SK-N-SH (cell line): Measurements from ENCODE around the gene ATP11C.

Source experiments
- EZH2phosphoT487 ChIP-seq: fragments of 200-600 bp; sonication (generic); IDR thresholded peaks from 2 replicates; pipeline ENCODE4 v1.6.1; 2017; ENCODE audit warnings: low read depth, mixed run types, mild to moderate bottlenecking, antibody characterized with exemption, moderate library complexity, borderline replicate concordance
- GATA2 ChIP-seq: sonication (generic); formaldehyde crosslinking; IDR thresholded peaks from 2 replicates; pipeline ENCODE4 v1.5.0; 2020; ENCODE audit warnings: mild to moderate bottlenecking, missing genetic modification reagents
- POLR2AphosphoS5 ChIP-seq: IDR thresholded peaks from 2 replicates; pipeline ENCODE4 v1.6.1; 2012; ENCODE audit warnings: low read depth, low read length
- RAD21 ChIP-seq: IDR thresholded peaks from 2 replicates; pipeline ENCODE4 v1.6.1; 2012; ENCODE audit warnings: mild to moderate bottlenecking, low read length
- YY1 ChIP-seq: IDR thresholded peaks from 2 replicates; pipeline ENCODE4 v1.4.0; 2012; ENCODE audit warnings: low read depth, mild to moderate bottlenecking
- TF ChIP-seq, protein P1 (sequence below): fragments of 200-600 bp; sonication (generic); IDR thresholded peaks from 2 replicates; pipeline ENCODE4 v1.6.1; 2017; ENCODE audit warnings: antibody characterized with exemption, mild to moderate bottlenecking, moderate library complexity
- TF ChIP-seq, protein P2 (sequence below): fragments of 150-350 bp; IDR thresholded peaks from 2 replicates; pipeline ENCODE4 v1.6.1; 2016; ENCODE audit warnings: mild to moderate bottlenecking, low read depth, low read length
- TF ChIP-seq, protein P3 (sequence below): IDR thresholded peaks from 2 replicates; pipeline ENCODE4 v1.4.0; 2012; ENCODE audit warnings: low read depth, borderline replicate concordance

DNA sequence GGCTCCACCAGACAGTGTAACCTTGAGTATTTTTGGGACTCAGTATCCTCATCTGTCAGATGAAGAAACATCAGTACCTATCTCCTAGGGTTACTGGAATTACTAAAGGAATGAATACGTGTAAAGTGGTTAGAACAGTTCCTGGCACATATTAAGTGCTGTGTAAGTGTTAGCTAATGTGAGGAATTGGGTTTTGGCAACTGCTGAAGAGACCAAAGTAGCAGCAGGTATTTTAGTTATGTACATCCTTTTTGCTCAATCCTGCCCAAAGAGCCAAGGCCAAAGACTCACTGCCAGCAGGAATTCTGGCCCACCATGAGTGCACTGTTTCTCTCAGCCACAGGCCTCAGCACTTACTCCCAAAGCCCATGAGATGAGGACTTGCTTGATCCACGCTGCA lies 208.2 kb downstream of the ATP11C start:
- TF ChIP-seq RAD21, result no peak
- TF ChIP-seq YY1, result no peak
- no peak for TF ChIP-seq EZH2phosphoT487
- TF ChIP-seq POLR2AphosphoS5, result no peak
- TF ChIP-seq, protein P1, sequence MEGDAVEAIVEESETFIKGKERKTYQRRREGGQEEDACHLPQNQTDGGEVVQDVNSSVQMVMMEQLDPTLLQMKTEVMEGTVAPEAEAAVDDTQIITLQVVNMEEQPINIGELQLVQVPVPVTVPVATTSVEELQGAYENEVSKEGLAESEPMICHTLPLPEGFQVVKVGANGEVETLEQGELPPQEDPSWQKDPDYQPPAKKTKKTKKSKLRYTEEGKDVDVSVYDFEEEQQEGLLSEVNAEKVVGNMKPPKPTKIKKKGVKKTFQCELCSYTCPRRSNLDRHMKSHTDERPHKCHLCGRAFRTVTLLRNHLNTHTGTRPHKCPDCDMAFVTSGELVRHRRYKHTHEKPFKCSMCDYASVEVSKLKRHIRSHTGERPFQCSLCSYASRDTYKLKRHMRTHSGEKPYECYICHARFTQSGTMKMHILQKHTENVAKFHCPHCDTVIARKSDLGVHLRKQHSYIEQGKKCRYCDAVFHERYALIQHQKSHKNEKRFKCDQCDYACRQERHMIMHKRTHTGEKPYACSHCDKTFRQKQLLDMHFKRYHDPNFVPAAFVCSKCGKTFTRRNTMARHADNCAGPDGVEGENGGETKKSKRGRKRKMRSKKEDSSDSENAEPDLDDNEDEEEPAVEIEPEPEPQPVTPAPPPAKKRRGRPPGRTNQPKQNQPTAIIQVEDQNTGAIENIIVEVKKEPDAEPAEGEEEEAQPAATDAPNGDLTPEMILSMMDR, result no peak
- TF ChIP-seq, protein P2, sequence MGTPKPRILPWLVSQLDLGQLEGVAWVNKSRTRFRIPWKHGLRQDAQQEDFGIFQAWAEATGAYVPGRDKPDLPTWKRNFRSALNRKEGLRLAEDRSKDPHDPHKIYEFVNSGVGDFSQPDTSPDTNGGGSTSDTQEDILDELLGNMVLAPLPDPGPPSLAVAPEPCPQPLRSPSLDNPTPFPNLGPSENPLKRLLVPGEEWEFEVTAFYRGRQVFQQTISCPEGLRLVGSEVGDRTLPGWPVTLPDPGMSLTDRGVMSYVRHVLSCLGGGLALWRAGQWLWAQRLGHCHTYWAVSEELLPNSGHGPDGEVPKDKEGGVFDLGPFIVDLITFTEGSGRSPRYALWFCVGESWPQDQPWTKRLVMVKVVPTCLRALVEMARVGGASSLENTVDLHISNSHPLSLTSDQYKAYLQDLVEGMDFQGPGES, result no peak
- TF ChIP-seq, protein P3, sequence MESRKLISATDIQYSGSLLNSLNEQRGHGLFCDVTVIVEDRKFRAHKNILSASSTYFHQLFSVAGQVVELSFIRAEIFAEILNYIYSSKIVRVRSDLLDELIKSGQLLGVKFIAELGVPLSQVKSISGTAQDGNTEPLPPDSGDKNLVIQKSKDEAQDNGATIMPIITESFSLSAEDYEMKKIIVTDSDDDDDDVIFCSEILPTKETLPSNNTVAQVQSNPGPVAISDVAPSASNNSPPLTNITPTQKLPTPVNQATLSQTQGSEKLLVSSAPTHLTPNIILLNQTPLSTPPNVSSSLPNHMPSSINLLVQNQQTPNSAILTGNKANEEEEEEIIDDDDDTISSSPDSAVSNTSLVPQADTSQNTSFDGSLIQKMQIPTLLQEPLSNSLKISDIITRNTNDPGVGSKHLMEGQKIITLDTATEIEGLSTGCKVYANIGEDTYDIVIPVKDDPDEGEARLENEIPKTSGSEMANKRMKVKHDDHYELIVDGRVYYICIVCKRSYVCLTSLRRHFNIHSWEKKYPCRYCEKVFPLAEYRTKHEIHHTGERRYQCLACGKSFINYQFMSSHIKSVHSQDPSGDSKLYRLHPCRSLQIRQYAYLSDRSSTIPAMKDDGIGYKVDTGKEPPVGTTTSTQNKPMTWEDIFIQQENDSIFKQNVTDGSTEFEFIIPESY, result no peak
- TF ChIP-seq GATA2 (CRISPR knock-in tag), result no peak
